Liver (tissue), 9 donors: ENCODE data around the gene BTBD17. TPM values are rescaled to one million over a fixed set of nuclear protein-coding genes. Genes with fewer than 3 reads are reported as not detected.
A peak's percentile ranks its signal among the peaks of the same experiment; 100 is the strongest.

Experiments
- DNase-seq: peaks from one replicate; pipeline ENCODE4 v3.0.0-alpha.2; 2017; ENCODE audit warnings: low spot score
- H3K27ac ChIP-seq, 2 donors: one replicate each; pipeline ENCODE4 v1.7.0; 2013; ENCODE audit warnings: inconsistent platforms in 2 of 2, low read length in 2 of 2, control low read depth in 1 of 2, low read depth in 1 of 2, mild to moderate bottlenecking in 1 of 2
- H3K27me3 ChIP-seq, 4 donors: one replicate each; pipeline versions ENCODE4 v1.6.1 to v1.7.0; 2013; ENCODE audit warnings: low read length in 3 of 4, inconsistent platforms in 1 of 4, mild to moderate bottlenecking in 1 of 4, moderate library complexity in 1 of 4; ENCODE audit not compliant: control insufficient read depth in 4 of 4, insufficient read depth in 4 of 4
- H3K36me3 ChIP-seq, 4 donors: one replicate each; pipeline versions ENCODE4 v1.6.1 to v1.7.0; 2013; ENCODE audit warnings: low read length in 3 of 4, mild to moderate bottlenecking in 3 of 4, low read depth in 1 of 4, moderate library complexity in 1 of 4; ENCODE audit not compliant: control insufficient read depth in 4 of 4, insufficient read depth in 3 of 4
- H3K4me1 ChIP-seq, 4 donors: one replicate each; pipeline versions ENCODE4 v1.6.1 to v1.7.0; 2013; ENCODE audit warnings: low read length in 3 of 4, mild to moderate bottlenecking in 3 of 4, moderate library complexity in 1 of 4; ENCODE audit not compliant: control insufficient read depth in 4 of 4, insufficient read depth in 4 of 4
- H3K4me3 ChIP-seq, 3 donors: one replicate each; pipeline versions ENCODE4 v1.6.1 to v1.7.0; 2013; ENCODE audit warnings: low read length in 3 of 3, control low read depth in 1 of 3, low read depth in 1 of 3, mild to moderate bottlenecking in 1 of 3
- H3K9ac ChIP-seq, 2 donors: one replicate each; pipeline ENCODE4 v1.7.0; 2013; ENCODE audit warnings: low read length in 2 of 2, mild to moderate bottlenecking in 2 of 2, moderate library complexity in 2 of 2, control low read depth in 1 of 2, low read depth in 1 of 2
- H3K9me3 ChIP-seq, 4 donors: one replicate each; pipeline versions ENCODE4 v1.6.1 to v1.7.0; 2013; ENCODE audit warnings: low read length in 3 of 4; ENCODE audit not compliant: control insufficient read depth in 4 of 4
- EGR1 ChIP-seq, 2 donors: IDR thresholded peaks; 2 replicates each; pipeline ENCODE4 v1.6.1; 2016 to 2018; ENCODE audit warnings: antibody characterized with exemption in 2 of 2, low read depth in 2 of 2
- FOXA2 ChIP-seq: IDR thresholded peaks from 2 replicates; pipeline ENCODE4 v1.6.1; 2016; ENCODE audit warnings: antibody characterized with exemption
- GABPA ChIP-seq, 2 donors: IDR thresholded peaks in 1 of 2; conservative IDR thresholded peaks in 1 of 2; 2 replicates each; pipeline ENCODE4 v1.6.1; 2016; ENCODE audit warnings: antibody characterized with exemption in 2 of 2, mild to moderate bottlenecking in 1 of 2, moderate library complexity in 1 of 2
- HNF4A ChIP-seq, 2 donors: conservative IDR thresholded peaks; 2 replicates each; pipeline ENCODE4 v1.6.1; 2016; ENCODE audit warnings: antibody characterized with exemption in 2 of 2, mild to moderate bottlenecking in 2 of 2
- HNF4G ChIP-seq: IDR thresholded peaks from 2 replicates; pipeline ENCODE4 v1.6.1; 2016; ENCODE audit warnings: antibody characterized with exemption
- JUND ChIP-seq, 2 donors: IDR thresholded peaks; 2 replicates each; pipeline ENCODE4 v1.6.1; 2016; ENCODE audit warnings: antibody characterized with exemption in 2 of 2
- MAX ChIP-seq: IDR thresholded peaks from 2 replicates; pipeline ENCODE4 v1.6.1; 2016; ENCODE audit warnings: antibody characterized with exemption
- NR2F2 ChIP-seq: IDR thresholded peaks from 2 replicates; pipeline ENCODE4 v1.6.1; 2016; ENCODE audit warnings: antibody characterized with exemption
- RAD21 ChIP-seq, 2 donors: IDR thresholded peaks; 2 replicates each; pipeline ENCODE4 v1.6.1; 2016; ENCODE audit warnings: antibody characterized with exemption in 2 of 2, mild to moderate bottlenecking in 2 of 2
- REST ChIP-seq: IDR thresholded peaks from 2 replicates; pipeline ENCODE4 v1.6.1; 2016; ENCODE audit warnings: antibody characterized with exemption, mild to moderate bottlenecking
- RXRA ChIP-seq, 2 donors: IDR thresholded peaks; 2 replicates each; pipeline ENCODE4 v1.6.1; 2017 to 2018; ENCODE audit warnings: antibody characterized with exemption in 2 of 2, mild to moderate bottlenecking in 1 of 2
- SP1 ChIP-seq: IDR thresholded peaks from 2 replicates; pipeline ENCODE4 v1.6.1; 2018; ENCODE audit warnings: antibody characterized with exemption, mild to moderate bottlenecking
- TAF1 ChIP-seq: conservative IDR thresholded peaks from 2 replicates; pipeline ENCODE4 v1.6.1; 2016; ENCODE audit warnings: antibody characterized with exemption, mild to moderate bottlenecking
- YY1 ChIP-seq: IDR thresholded peaks from 2 replicates; pipeline ENCODE4 v1.6.1; 2016; ENCODE audit warnings: antibody characterized with exemption, mild to moderate bottlenecking
- whole genome bisulfite sequencing: extraction: QIAGEN DNeasy Blood & Tissue Kit; methylation state at CpG from one replicate; pipeline ENCODE4 v1.1.7; 2013; 5-methylcytosine and 5-hydroxymethylcytosine counted together
- polyA plus RNA-seq, 2 donors: library from polyadenylated mRNA; stranded (reverse) in 1 of 2; unstranded in 1 of 2; fragments of 200-250 nt in 1 of 2; fragments of >200 nt in 1 of 2; fragmentation: Nextera tagmentation in 1 of 2; extraction: Ambion mirVana in 1 of 2; gene quantifications; one replicate each; pipeline versions ENCODE4 v1.2.1 to v1.2.3, GENCODE V29; 2013 to 2015
- total RNA-seq, 2 donors: library from RNA; depleted of rRNA; stranded (reverse); fragments of >200 nt; gene quantifications; one replicate each; pipeline ENCODE4 v1.2.3, GENCODE V29; 2014
- TF ChIP-seq, protein P1 (sequence below): IDR thresholded peaks from 2 replicates; pipeline ENCODE4 v1.6.1; 2016; ENCODE audit warnings: antibody characterized with exemption
- TF ChIP-seq, protein P2 (sequence below): IDR thresholded peaks from 2 replicates; pipeline ENCODE4 v1.6.1; 2016; ENCODE audit warnings: antibody characterized with exemption
- donor health status: healthy.
- donor health status: healthy.
- donor health status: healthy.
- donor health status: healthy.
- donor health status: healthy.

BTBD17 gene
- total and polyA plus RNA-seq, 4 donors = not detected

DNA sequence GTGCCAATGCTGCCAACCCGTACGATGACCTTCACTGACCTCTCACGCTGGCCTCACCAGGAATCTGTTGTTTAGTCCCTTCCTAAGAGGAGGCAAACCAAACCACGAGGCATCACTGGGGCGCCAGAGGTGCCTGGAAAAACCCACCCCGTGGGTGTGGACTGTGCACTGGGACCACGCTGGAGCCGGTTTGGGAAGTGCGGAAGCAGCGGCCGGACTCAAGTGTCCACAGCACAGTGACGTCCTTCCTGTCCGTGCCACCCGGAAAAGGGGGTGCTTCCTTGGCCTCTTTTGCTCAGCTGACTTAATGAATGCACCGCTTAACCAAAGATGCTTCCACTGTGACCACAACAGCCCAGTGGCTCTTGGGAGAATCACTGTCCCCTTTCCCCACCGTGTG is 44.6 kb downstream of the BTBD17 start:
- WGBS = 65% methylated on average over 16 of the region's 16 CpGs
- peak; percentile 34 to 38 for TF ChIP-seq GABPA (IDR thresholded peaks at IDR 0.05 in 1 of 2, conservative IDR thresholded peaks at IDR 0.05 in 1 of 2)
- no peak for TF ChIP-seq TAF1
- TF ChIP-seq, protein P1, sequence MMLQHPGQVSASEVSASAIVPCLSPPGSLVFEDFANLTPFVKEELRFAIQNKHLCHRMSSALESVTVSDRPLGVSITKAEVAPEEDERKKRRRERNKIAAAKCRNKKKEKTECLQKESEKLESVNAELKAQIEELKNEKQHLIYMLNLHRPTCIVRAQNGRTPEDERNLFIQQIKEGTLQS = no peak
- peak; percentile 48 for TF ChIP-seq NR2F2
- Histone ChIP-seq H3K4me3 (no peak overlapping the region), H3K27me3 (peaks cover 0 to 3% (median 0%) of the 10 kb centered on the region in 4 donors), H3K9ac (no peak overlapping the region), H3K9me3 (peaks cover 0 to 4% (median 1%) of the 10 kb centered on the region in 4 donors), H3K36me3 (no peaks in the 10 kb centered on the region), H3K27ac (peak overlapping the region in 1 of 2 donors; percentile 25), H3K4me1 (no peaks in the 10 kb centered on the region)
- no peak for DNase-seq

DNA sequence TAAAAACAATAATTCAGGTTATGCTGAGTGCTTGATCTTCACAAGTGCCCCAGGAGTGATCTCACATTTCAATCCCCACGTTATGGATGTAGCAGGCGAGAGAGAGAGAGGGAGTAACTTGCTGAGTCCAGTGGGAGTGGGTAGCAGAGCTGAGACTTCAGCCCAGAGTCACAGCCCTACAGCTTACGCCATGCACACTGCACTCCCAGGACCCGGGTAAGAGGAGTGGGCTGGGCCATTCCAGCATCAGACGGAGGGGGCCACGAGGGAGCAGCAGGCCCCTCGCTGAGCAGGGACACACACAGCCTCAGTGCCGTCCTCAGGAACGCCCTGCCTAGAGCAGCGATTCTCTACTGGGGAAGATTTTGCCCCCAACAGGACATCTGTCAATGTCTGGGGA is 45.4 kb downstream of the BTBD17 start:
- Histone ChIP-seq H3K27me3 (peaks cover 0 to 3% (median 0%) of the 10 kb centered on the region in 4 donors), H3K4me3 (no peak overlapping the region), H3K27ac (peak overlapping the region in 1 of 2 donors; percentile 16), H3K9me3 (peaks cover 0 to 4% (median 1%) of the 10 kb centered on the region in 4 donors), H3K36me3 (no peaks in the 10 kb centered on the region), H3K4me1 (no peaks in the 10 kb centered on the region), H3K9ac (no peak overlapping the region)
- 54% methylated on average over 10 of the region's 10 CpGs for WGBS
- DNase-seq = no peak
- no peak for TF ChIP-seq NR2F2
- TF ChIP-seq GABPA (IDR thresholded peaks at IDR 0.05 in 1 of 2, conservative IDR thresholded peaks at IDR 0.05 in 1 of 2) = no peak
- TF ChIP-seq TAF1 = no peak
- TF ChIP-seq REST = no peak
- TF ChIP-seq EGR1 (IDR thresholded peaks at IDR 0.05; ENCODE audit: low read depth in 2 of 2) = no peak
- no peak for TF ChIP-seq HNF4A (conservative IDR thresholded peaks at IDR 0.05)
- TF ChIP-seq YY1 = no peak
- TF ChIP-seq, protein P2, sequence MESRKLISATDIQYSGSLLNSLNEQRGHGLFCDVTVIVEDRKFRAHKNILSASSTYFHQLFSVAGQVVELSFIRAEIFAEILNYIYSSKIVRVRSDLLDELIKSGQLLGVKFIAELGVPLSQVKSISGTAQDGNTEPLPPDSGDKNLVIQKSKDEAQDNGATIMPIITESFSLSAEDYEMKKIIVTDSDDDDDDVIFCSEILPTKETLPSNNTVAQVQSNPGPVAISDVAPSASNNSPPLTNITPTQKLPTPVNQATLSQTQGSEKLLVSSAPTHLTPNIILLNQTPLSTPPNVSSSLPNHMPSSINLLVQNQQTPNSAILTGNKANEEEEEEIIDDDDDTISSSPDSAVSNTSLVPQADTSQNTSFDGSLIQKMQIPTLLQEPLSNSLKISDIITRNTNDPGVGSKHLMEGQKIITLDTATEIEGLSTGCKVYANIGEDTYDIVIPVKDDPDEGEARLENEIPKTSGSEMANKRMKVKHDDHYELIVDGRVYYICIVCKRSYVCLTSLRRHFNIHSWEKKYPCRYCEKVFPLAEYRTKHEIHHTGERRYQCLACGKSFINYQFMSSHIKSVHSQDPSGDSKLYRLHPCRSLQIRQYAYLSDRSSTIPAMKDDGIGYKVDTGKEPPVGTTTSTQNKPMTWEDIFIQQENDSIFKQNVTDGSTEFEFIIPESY = no peak
- TF ChIP-seq, protein P1 = no peak
- TF ChIP-seq MAX = no peak
- TF ChIP-seq RAD21 (IDR thresholded peaks at IDR 0.05) = no peak
- TF ChIP-seq SP1 = no peak
- TF ChIP-seq RXRA (IDR thresholded peaks at IDR 0.05) = no peak
- no peak for TF ChIP-seq HNF4G
- TF ChIP-seq FOXA2 = no peak
- TF ChIP-seq JUND (IDR thresholded peaks at IDR 0.05) = no peak
